CD4-positive, alpha-beta T cell treated with Interleukin-2 at 100 ng/mL for 4 hours (primary cell): ENCODE measurements around the gene LTBP2.
"Not testable (repeated sequence)": the region's sequence is repeated elsewhere in the genome, so short reads cannot be mapped to it uniquely, and the experiment has no call there.

Experiments used
- DNase-seq: peaks from one replicate; pipeline ENCODE4 v3.0.0-alpha.2; 2020; ENCODE audit warnings: low spot score

Gene LTBP2

GRCh38 chr14:74482571-74482970, 129.5 kb downstream of the LTBP2 start:
- DNase-seq, result no peak

DNA sequence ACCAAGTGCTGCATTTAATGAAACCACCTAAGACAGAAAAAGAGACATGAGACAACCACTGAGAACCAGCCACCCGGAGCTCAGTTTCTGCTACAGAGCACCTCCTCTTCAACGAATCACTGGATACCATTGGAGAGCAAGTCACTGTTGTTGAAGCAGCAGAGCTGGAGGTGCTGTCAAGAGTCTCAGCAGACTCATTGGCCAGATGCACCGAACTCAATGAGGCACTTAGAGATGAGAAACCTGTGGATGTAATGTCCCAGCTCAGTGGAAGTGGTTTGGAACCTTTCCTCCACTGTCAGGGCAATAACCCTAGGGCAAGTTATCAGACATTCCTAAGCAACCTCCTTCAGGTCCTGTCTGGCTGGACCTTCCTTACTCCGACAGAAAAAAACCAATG, 132.0 kb downstream of the LTBP2 start:
- no peak for DNase-seq

- no peak for DNase-seq
These were observed 132.9 kb downstream of the LTBP2 start for GRCh38 chr14:74478996-74479635.

DNA sequence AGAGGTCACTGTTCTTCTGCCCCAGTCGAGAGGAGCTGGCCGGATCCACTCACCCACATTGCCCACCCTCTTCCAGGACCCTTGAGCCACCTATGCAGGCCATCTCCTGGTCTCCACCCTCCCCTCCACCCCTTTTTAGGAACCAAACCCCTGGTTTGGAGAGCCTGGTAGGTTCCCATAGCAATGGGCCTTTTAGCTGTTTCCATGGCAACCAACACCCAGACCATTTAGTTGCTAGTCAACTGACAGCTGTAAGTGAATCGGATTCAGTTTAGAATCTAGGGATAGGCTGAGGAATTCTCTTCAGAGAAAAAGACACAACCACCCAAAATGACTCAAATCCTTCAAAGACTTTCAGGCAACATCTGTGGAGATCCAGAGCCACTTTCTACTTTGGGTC, 135.4 kb downstream of the LTBP2 start:
- DNase-seq, result no peak

DNA sequence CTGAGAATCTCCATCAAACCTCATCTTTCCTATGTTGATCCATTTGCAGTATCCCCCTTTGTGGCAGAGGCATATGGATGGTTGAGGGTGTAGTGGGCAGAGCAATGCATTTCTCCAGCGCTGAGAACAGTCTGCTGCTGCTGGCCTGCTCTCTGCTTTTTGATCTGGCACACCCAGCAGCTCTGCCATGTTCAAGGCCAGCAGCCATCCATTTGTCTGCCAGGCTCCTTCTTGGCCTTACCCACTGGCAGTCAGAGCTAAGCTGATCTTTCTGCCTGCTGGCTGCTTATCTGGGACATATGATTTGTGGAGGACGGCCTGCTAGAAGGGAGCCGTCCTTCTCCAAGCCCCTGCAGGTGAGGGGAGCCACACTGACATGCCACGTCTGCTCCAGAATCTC, 135.9 kb downstream of the LTBP2 start:
- DNase-seq, result no peak

DNA sequence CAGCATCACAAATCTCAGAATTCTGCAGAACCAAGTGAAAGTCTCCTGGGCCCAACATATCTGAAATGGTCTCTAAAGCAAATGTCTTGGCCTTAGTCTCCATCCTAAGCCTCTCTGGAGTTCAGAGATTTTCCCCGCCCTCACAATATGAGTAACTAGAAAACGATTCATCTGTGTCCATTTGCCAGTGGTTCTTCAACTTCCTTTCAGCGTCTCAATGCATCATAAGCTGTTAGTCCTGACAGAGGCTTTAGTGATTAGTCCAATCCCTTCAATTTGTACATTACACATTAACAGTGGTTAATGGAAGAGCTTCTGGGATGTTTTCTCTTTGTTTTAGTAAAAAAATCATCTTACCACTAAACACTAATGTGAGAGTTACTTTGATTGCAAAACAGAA, 136.4 kb downstream of the LTBP2 start:
- no peak for DNase-seq

GRCh38 chr14:74474376-74474775, 137.7 kb downstream of the LTBP2 start:
- DNase-seq, result no peak

- no peak for DNase-seq
These were observed 139.4 kb downstream of the LTBP2 start for GRCh38 chr14:74472601-74473000.

DNA sequence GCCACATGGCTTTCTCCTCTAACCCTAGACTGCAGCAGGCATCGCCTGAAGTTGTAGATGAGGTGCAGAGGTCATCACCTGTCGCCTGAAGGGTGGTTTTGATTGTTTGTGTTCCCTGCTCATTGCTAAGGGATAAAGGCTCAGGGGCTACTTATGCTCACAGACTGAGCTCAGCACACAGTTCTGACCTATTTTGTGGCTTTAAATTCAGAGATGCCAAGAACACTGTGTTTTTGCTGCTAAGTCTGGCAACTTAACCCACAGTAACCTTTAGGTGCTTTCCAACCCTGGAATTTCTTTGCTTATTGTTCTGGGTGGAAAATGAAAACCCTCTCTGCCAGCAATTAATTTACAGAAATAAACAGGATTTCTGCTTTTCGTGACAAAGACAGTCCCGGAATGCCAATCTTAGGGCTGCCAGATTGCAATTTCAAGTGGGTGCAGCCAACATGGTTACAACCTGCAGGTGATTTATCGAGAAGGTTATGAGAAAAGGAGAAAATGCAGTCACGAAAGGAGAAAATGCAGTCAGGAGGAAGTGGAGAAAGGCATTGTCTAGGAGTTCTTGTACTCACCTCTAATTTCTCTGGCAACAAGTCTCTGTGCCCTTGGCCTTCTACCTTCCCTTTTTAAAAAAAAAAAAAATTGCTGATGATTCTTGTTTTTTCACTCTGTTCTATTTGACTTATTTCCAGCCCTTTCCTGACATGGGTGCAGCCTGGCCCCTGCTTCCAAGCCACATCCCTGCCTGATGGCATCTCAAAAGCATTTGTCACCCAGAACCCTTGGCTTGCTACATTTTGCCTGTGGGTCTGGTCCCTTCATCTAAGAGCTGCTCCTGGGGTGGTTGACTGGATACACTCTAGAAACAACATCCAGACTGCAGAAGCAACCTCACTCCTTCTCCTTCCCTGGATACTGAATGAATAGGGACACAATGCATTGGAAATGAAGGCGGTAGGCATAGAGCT, 142.2 kb downstream of the LTBP2 start:
- no peak for DNase-seq

- DNase-seq, result no peak
These were observed 143.5 kb downstream of the LTBP2 start for GRCh38 chr14:74468513-74468912.

GRCh38 chr14:74465335-74465734, 146.7 kb downstream of the LTBP2 start:
- no peak for DNase-seq

GRCh38 chr14:74464785-74465184, 147.3 kb downstream of the LTBP2 start:
- DNase-seq, result no peak

DNA sequence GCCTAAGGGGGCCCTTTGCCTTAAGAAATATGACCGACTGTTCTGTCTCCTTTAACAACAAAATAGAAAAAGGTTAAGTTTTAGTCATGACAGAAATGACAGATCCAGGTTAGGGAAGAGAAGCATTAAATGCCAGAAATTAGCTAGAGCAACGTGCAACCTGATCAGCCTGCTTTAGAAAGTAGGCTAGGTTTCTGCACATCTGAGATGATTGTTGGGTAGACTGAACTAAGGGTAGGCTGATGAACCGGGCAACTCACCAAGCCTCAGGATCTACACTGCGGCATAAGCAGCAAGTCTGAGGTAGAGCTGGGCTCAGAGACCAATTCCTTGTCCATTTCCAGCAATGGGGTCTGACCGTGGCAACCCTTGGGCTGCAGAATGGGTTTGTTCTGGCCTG, 148.3 kb downstream of the LTBP2 start:
- no peak for DNase-seq

- DNase-seq, result no peak
These were observed 149.0 kb downstream of the LTBP2 start for GRCh38 chr14:74462993-74463392.

DNA sequence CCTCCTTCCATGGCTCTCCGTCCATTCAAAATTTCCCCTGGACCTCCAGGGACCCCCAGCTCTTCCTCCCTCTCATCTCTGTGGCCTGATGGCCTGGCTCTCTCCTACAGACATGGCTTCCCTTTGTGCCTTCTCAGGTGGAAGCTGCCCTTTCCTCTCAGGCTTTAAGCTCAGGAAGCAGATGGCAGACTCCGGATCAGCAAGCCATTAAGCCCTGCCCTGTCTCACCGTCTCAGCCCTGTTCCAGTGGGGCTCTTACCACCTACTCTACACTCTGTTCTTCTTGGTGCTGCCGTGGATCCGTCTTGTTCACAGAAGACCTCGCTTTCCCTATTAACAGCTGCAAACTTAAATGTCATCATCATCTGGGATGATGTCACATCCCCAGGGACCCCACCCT, 152.1 kb downstream of the LTBP2 start:
- DNase-seq, result no peak

DNA sequence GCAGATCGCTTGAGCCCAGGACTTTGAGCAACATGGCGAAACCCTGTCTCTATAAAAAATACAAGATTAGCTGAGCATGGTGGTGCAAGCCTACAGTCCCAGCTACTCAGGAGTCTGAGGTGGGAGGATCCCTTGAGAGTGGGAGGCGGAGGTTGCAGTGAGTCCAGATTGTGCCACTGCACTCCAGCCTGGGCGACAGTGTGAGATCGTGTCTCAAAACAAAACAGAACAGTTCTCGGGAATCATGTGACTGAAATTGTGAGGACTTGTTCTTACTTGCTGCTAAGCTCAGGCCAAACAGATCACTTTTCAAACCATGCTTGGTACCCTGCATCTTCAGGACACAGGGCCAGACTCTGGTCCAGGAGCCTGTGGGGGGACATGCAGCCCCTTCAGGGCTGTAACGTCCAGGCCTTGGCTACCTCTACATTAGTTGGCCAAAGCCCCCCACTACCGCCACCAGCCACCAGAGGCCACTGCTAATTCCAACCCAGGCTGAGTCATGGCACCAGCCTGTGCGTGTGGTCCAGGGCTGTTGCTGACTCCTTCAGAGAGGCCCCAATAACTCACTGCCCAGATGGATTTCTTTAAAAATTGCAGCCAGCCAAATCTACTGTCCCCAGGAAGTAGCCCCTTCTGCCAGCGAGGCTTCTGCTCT, 152.6 kb downstream of the LTBP2 start:
- DNase-seq, result peak; percentile 21

- no peak for DNase-seq
These were observed 154.5 kb downstream of the LTBP2 start for GRCh38 chr14:74457565-74457895.

DNA sequence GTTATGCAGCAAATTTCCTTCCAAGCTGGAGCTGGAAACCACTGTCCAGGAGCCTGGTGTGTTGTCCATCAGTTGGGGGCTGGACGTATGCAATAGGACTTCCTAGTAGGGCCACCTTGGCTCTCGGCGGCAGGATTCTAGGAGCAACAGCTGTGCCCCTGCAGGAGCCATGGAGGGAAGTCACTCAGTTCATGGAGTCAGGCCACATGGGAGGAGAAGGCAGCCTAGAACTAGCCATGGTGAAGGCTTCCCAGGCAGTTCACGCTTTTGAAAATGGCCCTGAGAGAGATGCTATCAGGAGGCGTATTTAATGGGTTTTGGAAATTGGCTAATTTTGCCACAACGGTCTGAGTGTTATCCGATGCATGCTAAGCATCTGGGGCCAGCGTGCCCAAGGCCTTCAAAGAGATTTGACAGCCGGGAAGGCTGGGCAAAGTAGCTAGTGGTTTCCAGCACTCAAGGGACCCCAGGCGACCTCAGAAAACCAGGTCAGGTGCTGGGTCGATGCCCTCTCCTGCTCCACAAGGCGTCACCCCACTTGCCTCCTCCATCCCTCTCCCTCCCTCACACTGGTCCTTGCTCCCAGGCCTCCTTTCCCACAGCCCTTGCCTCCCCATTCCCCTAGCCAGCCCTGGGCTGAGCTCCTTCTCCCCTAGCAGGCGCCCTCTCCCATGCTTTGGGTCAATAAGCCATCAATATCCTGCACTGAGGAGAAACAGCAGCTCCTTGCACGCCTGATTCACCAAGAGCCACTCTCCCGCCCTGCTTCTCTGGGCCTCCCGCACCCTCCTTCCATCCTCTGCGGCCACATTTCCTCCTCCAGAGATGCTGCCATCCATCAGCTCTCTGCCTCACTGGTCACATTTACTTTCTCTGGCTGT, 155.1 kb downstream of the LTBP2 start:
- DNase-seq, result no peak

DNA sequence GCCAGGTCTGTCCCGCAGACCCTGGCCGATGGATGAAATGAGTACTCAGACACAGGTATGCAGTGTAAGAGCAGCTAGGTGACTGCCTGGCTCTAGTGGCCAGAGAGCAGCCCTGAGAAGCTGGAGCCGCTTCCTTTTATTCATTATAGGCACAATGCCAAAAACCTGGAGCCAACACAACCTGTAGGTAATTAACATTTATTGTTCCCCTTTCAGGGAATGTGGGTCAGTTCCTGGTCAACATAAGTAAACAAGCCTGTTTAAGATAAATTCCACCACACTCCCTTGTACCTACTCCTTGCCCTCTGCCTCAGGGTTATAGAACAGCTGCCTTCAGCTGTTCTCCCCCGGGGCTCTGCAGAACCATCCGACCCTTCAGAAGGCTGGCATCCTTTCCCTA, 157.6 kb downstream of the LTBP2 start:
- not testable (repeated sequence) for DNase-seq
